T-helper 17 cell (primary cell): ENCODE results near the gene FAM161A. TPM values are rescaled to one million over a fixed set of nuclear protein-coding genes. Genes with fewer than 3 reads are reported as not detected.
"Not testable (repeated sequence)": the region's sequence is repeated elsewhere in the genome, so short reads cannot be mapped to it uniquely, and the experiment has no call there.

Experiments
- ATAC-seq: fragments of 150-1000 bp; cut with Tn5 transposase; 2 replicates; pipeline ENCODE4 v1.10.0; 2021; ENCODE audit warnings: mild to moderate bottlenecking, moderate library complexity
- DNase-seq, 3 donors: peaks; one replicate each; pipeline versions ENCODE4 v3.0.0 to v3.0.0-alpha.2; 2020 to 2021
- H3K9me3 ChIP-seq: one replicate; pipeline ENCODE4 v1.7.0; 2013; ENCODE audit warnings: low read length, mild to moderate bottlenecking; ENCODE audit not compliant: control insufficient read depth, poor library complexity, severe bottlenecking
- H3K27ac Mint-ChIP-seq: one replicate; pipeline ENCODE4 v1.8.0; 2022; ENCODE audit warnings: mild to moderate bottlenecking, moderate library complexity, mixed read lengths
- H3K27me3 Mint-ChIP-seq: one replicate; pipeline ENCODE4 v1.8.0; 2022; ENCODE audit warnings: mixed read lengths
- H3K36me3 Mint-ChIP-seq: one replicate; pipeline ENCODE4 v1.8.0; 2022; ENCODE audit warnings: low read depth, mixed read lengths
- H3K4me1 Mint-ChIP-seq: one replicate; pipeline ENCODE4 v1.8.0; 2022; ENCODE audit warnings: mild to moderate bottlenecking, mixed read lengths
- H3K4me3 Mint-ChIP-seq: one replicate; pipeline ENCODE4 v1.8.0; 2022; ENCODE audit warnings: mild to moderate bottlenecking, moderate library complexity, mixed read lengths
- total RNA-seq, 4 donors: library from RNA in 2 of 4; stranded (reverse) in 2 of 4; gene quantifications; one replicate each; pipeline ENCODE4 v1.2.3 and lab custom pipeline; 2022 to 2026

Gene FAM161A, protein sequence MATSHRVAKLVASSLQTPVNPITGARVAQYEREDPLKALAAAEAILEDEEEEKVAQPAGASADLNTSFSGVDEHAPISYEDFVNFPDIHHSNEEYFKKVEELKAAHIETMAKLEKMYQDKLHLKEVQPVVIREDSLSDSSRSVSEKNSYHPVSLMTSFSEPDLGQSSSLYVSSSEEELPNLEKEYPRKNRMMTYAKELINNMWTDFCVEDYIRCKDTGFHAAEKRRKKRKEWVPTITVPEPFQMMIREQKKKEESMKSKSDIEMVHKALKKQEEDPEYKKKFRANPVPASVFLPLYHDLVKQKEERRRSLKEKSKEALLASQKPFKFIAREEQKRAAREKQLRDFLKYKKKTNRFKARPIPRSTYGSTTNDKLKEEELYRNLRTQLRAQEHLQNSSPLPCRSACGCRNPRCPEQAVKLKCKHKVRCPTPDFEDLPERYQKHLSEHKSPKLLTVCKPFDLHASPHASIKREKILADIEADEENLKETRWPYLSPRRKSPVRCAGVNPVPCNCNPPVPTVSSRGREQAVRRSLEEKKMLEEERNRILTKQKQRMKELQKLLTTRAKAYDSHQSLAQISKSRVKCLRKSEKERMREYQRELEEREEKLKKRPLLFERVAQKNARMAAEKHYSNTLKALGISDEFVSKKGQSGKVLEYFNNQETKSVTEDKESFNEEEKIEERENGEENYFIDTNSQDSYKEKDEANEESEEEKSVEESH
- total RNA-seq (1 to 10 TPM; 1.5 to 2.1 TPM), total RNA-seq (lab: John Stamatoyannopoulos, UW) (2.7 to 5.6 reads per million in 2 donors)

DNA sequence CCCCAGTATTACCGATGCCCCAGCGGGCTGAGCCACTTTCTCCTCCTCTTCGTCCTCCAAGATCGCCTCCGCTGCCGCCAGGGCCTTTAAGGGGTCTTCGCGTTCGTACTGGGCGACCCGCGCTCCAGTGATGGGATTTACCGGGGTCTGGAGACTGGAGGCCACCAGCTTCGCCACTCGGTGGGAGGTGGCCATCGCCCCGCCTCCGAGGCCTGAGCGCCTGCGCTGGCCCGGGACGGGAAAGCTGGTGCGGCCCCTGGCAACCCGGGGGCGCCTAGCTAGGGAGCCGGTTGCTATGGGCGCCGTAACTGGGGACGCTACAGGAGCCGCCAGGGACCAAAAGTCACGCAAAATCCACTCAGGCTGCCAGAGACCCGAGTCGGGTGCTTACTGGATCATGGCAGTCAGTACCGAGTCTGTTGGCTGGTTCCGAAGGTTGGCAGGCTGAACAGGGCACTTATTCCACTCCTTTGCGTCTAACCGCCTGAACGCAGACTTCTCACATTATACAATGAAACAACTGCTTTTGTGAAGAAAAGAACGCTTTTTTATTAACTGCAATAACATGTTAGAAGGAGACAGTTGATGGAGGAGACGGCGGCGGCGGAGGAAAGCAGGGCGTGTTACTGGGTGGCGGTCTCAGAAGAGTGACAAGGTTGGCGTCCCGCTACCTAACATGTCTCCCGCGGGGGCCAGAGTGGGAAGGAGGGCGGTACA is at the start of gene FAM161A:
Gene FAM161A (minus strand): TSS at position 214 of the 717 bp plus-strand sequence. CDS start 19 bp downstream, at position 195.
- peak within 1 kb of the TSS; percentile 99 for H3K4me3 Mint-ChIP-seq
- H3K27ac Mint-ChIP-seq = peak within 1 kb of the TSS; percentile 96
- H3K27me3 Mint-ChIP-seq = no peaks in the 10 kb centered on the region
- ATAC-seq (peak; percentile 55), DNase-seq (peak; percentile 42 to 72 (median 67))
- H3K9me3 ChIP-seq = no peaks in the 10 kb centered on the region
- H3K36me3 Mint-ChIP-seq = no peaks in the 10 kb centered on the region
- peaks cover 15% of the 10 kb centered on the region for H3K4me1 Mint-ChIP-seq

DNA sequence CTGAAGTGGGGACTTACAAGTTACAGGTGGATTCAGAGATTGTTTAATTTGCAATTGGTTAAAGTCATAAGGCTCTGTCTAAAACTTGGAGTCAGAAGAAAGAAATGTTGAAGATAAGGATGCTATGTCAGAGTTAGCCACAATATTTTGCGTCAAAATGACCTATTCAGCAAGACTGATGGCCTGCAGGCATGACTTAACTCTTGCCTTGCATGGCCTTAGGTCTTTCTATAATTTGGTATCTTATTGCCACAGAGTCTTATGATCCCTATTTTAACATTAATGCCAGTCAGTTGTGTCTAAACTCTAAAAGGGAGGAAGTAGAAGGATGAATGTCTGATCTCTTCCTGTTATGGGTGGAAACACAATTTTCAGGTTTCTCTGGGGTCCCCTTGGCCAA is 46.4 kb upstream of the FAM161A start:
- ATAC-seq = no peak
- no peaks in the 10 kb centered on the region for H3K4me1 Mint-ChIP-seq
- H3K27me3 Mint-ChIP-seq = no peaks in the 10 kb centered on the region
- no peaks in the 10 kb centered on the region for H3K36me3 Mint-ChIP-seq
- H3K4me3 Mint-ChIP-seq = no peak overlapping the region
- H3K27ac Mint-ChIP-seq = no peak overlapping the region
- DNase-seq = no peak
- H3K9me3 ChIP-seq = no peaks in the 10 kb centered on the region

DNA sequence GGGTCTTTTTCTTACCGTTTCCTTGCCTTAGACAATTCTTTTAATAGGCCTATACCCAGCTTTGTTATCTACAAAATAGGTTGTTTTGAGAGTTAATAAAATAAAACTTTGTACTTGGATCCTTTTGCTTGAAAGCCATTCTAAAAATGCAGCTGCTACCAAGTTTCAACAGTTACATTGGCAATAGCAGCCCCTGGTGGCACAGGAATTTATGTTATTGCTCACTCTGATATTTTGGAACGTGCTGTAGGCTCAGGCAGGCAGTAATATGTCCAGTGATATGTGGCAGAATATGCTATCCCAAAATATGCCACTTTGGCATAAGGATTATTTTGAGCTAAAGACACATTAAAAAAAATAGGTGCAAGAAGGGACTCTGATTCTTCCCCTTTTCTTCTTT is 45.0 kb upstream of the FAM161A start:
- Mint-ChIP-seq H3K27me3 (no peaks in the 10 kb centered on the region), H3K36me3 (no peaks in the 10 kb centered on the region), H3K27ac (no peak overlapping the region), H3K4me1 (no peaks in the 10 kb centered on the region), H3K4me3 (no peak overlapping the region)
- DNase-seq = no peak
- no peak for ATAC-seq
- no peaks in the 10 kb centered on the region for H3K9me3 ChIP-seq

DNA sequence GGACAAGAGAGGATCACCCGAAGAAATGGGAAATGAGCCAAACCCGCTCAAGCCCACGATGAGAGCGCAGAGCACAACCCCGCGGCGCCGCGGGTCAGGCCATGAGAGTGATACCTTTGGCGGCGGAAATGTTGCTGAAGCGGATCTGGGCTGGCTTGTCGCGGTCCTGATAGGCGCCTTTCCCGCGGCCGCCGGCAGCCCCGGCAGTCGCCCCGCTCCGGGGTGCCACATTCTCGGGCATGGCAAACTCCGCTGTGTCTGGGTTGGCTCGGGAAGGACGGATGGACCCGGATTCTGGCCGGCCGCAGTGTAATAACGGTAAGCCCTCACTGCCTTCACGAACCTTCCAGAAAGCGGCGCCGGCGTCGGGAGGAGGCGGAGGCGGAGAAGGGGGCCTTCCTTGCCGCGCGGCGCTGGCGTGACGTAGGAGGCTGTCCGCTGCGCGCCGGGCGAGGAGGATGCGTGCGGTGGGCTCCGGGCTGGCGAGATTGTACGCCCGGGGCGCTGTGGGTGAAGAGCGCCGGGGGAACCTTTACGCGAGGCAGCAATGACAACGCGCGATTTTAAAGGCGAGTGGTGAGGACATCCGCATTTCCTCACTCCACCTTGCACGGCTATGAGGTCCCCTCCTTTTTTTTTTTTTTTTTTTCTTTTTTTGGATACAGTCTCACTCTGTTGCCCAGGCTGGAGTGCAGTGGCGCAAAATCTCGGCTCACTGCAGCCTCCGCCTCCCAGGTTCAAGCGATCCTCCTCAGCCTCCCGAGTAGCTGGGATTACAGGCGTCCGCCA is 34.6 kb upstream of the FAM161A start, which contains the start of gene CCT4:
Gene CCT4 (minus strand): TSS at position 390 of the 789 bp plus-strand sequence. CDS start 149 bp downstream, at position 241.
- peak; percentile 85 for ATAC-seq
- H3K27ac Mint-ChIP-seq = peak within 1 kb of the TSS; percentile 99

DNA sequence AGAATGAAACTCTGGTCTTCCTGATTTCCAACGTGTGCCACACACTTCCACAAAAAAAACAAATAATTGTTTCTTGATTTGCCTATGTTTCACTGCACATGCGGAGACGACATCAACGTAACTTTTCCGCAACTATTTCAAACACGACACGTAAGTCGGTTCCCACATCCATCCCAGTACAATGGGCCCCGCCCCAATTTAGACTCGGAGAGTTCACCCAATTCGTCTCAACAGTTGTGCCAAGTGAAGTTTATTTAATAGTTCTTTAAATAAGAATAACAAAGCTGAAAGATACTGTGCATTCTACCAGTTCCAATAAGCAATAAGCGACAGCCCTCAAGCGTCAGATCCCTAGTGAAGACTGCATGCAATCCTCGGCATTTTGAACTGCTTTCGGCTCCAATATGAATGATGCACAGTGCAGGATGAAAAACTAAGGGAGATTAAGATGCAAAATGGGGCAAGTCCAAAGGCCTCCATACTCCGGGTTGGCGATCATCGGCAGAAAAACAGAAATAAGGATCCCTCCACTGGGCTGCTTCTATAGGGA is 33.9 kb upstream of the FAM161A start:
- Mint-ChIP-seq H3K36me3 (no peaks in the 10 kb centered on the region), H3K27me3 (no peaks in the 10 kb centered on the region), H3K4me3 (peak overlapping the region; percentile 98), H3K4me1 (peaks cover 19% of the 10 kb centered on the region), H3K27ac (peak overlapping the region; percentile 99)
- DNase-seq (no peak), ATAC-seq (peak; percentile 18)
- H3K9me3 ChIP-seq = no peaks in the 10 kb centered on the region

More for the DNA sequence above, 34.6 kb upstream of the FAM161A start, which contains the start of gene CCT4:
- H3K27me3 Mint-ChIP-seq = no peaks in the 10 kb centered on the region
- peak within 1 kb of the TSS; percentile 98 for H3K4me3 Mint-ChIP-seq
- DNase-seq = peak; percentile 82 to 87 (median 84)
- no peaks in the 10 kb centered on the region for H3K36me3 Mint-ChIP-seq
- peaks cover 19% of the 10 kb centered on the region for H3K4me1 Mint-ChIP-seq
- H3K9me3 ChIP-seq = no peaks in the 10 kb centered on the region

DNA sequence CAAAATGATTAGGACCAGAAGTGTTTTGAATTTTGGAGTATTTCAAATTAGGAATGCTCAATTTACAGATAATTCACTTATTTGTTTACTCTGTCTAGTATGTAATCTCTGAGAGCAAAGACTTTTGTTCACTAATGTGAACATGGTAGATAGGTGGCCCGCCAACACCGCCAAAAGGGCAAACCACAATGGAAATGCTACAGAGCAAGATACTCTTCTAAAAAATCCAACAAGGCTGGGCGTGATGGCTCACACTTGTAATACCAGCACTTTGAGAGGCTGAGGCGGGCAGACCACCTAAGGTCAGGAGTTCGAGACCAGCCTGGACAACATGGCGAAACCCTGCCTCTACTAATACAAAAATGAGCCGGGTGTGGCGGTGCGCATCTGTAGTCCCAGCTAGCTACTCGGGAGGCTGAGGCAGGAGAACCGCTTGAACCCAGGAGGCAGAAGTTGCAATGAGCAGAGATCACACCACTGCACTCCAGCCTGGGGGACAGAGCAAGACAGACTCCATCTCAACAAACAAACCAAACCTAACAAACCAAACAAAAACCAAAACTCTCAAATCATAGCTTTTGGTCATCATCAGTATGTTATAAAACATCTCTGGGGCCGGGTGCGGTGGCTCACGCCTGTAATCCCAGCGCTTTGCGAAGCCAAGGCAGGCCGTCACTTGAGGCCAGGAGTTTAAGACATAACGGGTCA is 32.2 kb upstream of the FAM161A start:
- Mint-ChIP-seq H3K27me3 (no peaks in the 10 kb centered on the region), H3K27ac (peak overlapping the region; percentile 99)
- DNase-seq = no peak

DNA sequence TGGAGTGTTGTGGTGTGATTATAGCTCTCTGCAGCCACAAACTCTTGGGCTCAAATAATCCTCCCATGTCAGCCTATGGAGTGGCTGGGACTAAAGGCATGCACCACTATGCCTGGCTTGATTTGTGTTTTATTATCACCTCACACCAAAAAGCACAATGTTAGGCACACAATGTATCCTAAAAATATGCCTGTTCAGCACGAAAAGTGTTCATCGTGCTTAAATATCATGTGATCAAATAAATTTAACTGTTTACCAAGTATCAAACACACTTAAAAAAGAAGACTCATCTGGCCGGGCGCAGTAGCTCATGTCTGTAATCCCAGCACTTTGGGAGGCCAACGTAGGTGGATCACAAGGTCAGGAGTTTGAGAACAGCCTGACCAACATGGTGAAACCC is 29.0 kb upstream of the FAM161A start:
- DNase-seq = no peak
- ATAC-seq = no peak
- Mint-ChIP-seq H3K27ac (peak overlapping the region; percentile 37), H3K27me3 (no peaks in the 10 kb centered on the region), H3K36me3 (no peaks in the 10 kb centered on the region), H3K4me1 (peaks cover 14% of the 10 kb centered on the region), H3K4me3 (no peak overlapping the region)
- no peaks in the 10 kb centered on the region for H3K9me3 ChIP-seq

More for the DNA sequence above, 32.2 kb upstream of the FAM161A start:
- no peak for ATAC-seq
- H3K4me3 Mint-ChIP-seq = peak overlapping the region; percentile 98
- no peaks in the 10 kb centered on the region for H3K9me3 ChIP-seq
- no peaks in the 10 kb centered on the region for H3K36me3 Mint-ChIP-seq
- H3K4me1 Mint-ChIP-seq = peaks cover 19% of the 10 kb centered on the region

DNA sequence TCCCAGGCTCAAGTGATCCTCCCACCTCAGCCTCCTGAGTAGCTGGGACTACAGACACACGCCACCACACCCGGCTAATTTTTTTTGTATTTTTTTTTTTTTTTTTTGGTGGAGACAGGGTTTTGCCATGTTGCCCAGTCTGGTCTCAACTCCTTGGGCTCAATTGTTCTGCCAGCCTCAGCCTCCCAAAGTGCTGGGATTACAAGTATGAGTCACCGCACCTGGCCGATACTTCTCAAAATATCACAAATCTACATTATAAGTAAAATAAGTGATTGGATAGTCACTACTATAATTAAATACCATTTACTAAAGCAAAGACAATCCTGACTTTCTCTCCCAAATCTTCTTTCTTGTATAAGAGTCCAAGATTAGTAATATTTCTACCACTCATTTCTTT is 25.5 kb upstream of the FAM161A start:
- H3K36me3 Mint-ChIP-seq, DNase-seq, H3K27ac Mint-ChIP-seq, H3K27me3 Mint-ChIP-seq, ATAC-seq, H3K4me3 Mint-ChIP-seq, H3K4me1 Mint-ChIP-seq, H3K9me3 ChIP-seq: not testable (repeated sequence)

DNA sequence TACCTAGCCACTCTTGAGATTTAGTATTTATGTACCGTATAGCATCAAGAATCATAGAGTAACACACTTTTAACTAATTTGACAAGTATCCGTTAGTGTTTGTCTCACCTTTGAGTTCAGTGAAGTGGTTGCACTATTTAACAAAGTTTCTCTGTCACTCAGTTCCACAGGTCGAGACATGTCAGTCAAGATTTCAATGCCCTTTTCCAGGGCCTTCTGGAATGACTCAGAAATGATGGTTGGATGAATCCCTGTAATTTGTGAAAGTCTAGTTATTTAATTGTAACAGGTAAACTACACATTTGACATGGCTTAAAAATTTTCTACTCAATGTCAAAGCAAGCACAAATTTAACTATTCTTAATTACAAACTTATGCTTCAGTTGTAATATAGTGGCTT is 24.9 kb upstream of the FAM161A start:
- Mint-ChIP-seq H3K36me3 (no peaks in the 10 kb centered on the region), H3K4me3 (no peak overlapping the region), H3K27ac (no peak overlapping the region), H3K27me3 (no peaks in the 10 kb centered on the region), H3K4me1 (no peaks in the 10 kb centered on the region)
- DNase-seq = no peak
- no peaks in the 10 kb centered on the region for H3K9me3 ChIP-seq
- no peak for ATAC-seq

DNA sequence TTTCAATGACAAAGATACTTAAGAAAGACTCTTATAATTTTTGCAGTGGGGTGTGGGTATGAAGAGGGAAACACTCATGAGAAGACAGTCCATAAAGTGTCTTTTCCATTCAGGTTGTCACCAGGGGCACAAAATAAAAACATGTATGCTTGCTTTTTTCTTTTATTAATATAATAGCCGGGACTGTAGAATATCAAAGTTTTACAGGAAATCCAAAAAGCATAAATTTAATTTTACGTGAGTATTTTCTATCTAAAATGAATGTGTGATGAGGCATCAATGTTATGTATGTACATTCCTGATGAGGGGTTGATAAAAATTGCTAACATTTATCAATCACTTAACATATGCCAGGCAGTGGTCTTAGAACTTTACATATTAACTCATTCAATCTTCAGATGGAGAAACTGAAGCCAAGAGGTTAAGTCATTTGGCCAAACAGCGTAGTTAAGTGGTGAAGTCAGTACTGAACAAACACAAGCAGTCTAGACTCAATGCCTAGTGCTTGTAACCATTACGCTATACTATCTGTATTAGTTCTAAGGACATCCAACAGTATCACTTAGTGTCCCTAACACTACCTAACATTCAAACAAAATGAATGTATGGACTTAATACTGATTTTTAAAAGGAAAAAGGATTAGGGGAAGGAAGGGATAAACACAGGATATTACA is 23.8 kb upstream of the FAM161A start:
- ATAC-seq (no peak), DNase-seq (no peak)
- Mint-ChIP-seq H3K4me1 (no peaks in the 10 kb centered on the region), H3K4me3 (no peak overlapping the region), H3K27me3 (no peaks in the 10 kb centered on the region), H3K36me3 (no peaks in the 10 kb centered on the region), H3K27ac (no peak overlapping the region)
- H3K9me3 ChIP-seq = no peaks in the 10 kb centered on the region

DNA sequence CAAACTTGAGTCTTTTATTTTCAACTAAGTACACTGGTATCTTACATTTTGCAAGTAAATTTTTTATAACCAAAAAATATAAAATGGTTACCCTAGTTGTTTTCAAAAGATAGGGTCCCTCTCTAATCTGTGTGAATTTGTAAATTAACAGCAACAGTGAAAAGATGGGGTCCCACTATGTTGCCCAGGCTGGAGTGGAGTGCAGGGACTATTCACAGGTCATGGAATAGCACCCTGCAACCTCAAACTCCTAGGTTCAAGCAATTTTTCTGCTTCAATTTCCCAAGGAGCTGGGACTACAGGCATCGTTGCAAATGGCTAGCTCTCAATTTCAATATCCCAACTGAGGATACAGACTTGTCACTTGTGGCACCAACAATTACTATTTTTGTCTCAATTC is 22.5 kb upstream of the FAM161A start:
- H3K4me3 Mint-ChIP-seq = no peak overlapping the region
- peaks cover under 1% of the 10 kb centered on the region for H3K4me1 Mint-ChIP-seq
- H3K27ac Mint-ChIP-seq = no peak overlapping the region
- no peaks in the 10 kb centered on the region for H3K27me3 Mint-ChIP-seq
- H3K9me3 ChIP-seq = no peaks in the 10 kb centered on the region
- ATAC-seq (no peak), DNase-seq (no peak)
- peaks cover under 1% of the 10 kb centered on the region for H3K36me3 Mint-ChIP-seq
